ENCODE data around the gene FZD2. TPM values are rescaled to one million over a fixed set of nuclear protein-coding genes. Genes with fewer than 3 reads are reported as not detected.

Gene FZD2
- polyA plus RNA-seq, 2 of the 4 experiments (the other 2 are of a cell fraction), result 25.8 to 54.9 TPM

- TF ChIP-seq ELK1 (IDR thresholded peaks at IDR 0.05; ENCODE audit: low read depth, low read length) (no peak), EHMT2 (IDR thresholded peaks at IDR 0.05; ENCODE audit: low read depth) (no peak), POLR2A (IDR thresholded peaks at IDR 0.05; ENCODE audit: low read length) (no peak)
Observed at GRCh38 chr17:44555099-44555498, 2.2 kb upstream of the FZD2 start (continued).

GRCh38 chr17:44556166-44556831, 985 bp upstream of the FZD2 start:
- CTCF ChIA-PET, result interaction anchor here (0.7 to 6.4 kb wide), 10 partner anchors 9 to 81 kb away, joined by 3 to 81 read pairs (median 5); no protein-coding TSS in a partner anchor
- Histone ChIP-seq H3K4me1 (peaks cover 61% of the 10 kb centered on the region), H3K27ac (peak overlapping the region; percentile 94 to 95), H3K4me2 (peak overlapping the region; percentile 92), H3K9me3 (no peaks in the 10 kb centered on the region), H3K4me3 (peak overlapping the region; percentile 56)
- TF ChIP-seq POLR2A (IDR thresholded peaks at IDR 0.05; ENCODE audit: low read length), result peak; percentile 32; the same call in 1 of the 2 replicates
- TF ChIP-seq PHF8 (IDR thresholded peaks at IDR 0.05; ENCODE audit: borderline replicate concordance, low read depth), result no peak; the same call in 1 of the 2 replicates
- no peak for TF ChIP-seq FOSB (CRISPR knock-in tag; IDR thresholded peaks at IDR 0.05)
- no peak for TF ChIP-seq FOSL2 (IDR thresholded peaks at IDR 0.05)
- TF ChIP-seq FOSL2 (CRISPR knock-in tag; IDR thresholded peaks at IDR 0.05), result no peak
- no peak for TF ChIP-seq BHLHE40 (IDR thresholded peaks at IDR 0.05; ENCODE audit: low read depth, low read length)
- peak in 1 of 2 experiments; percentile 11; a peak in 1 of 5 replicates for TF ChIP-seq RAD21 (conservative IDR thresholded peaks at IDR 0.05 in 1 of 2, IDR thresholded peaks at IDR 0.05 in 1 of 2)
- no peak for TF ChIP-seq KDM1A (IDR thresholded peaks at IDR 0.05; ENCODE audit: low read depth)
- no peak for TF ChIP-seq RARB (CRISPR knock-in tag; IDR thresholded peaks at IDR 0.05)
- TF ChIP-seq HMGXB4 (CRISPR knock-in tag; IDR thresholded peaks at IDR 0.05; ENCODE audit: borderline replicate concordance), result no peak
- TF ChIP-seq RFX5 (IDR thresholded peaks at IDR 0.05), result no peak
- TF ChIP-seq ZNF302 (CRISPR knock-in tag; IDR thresholded peaks at IDR 0.05), result no peak
- TF ChIP-seq FOXS1 (CRISPR knock-in tag; IDR thresholded peaks at IDR 0.05), result no peak
- peak; percentile 94 for TF ChIP-seq MAX (IDR thresholded peaks at IDR 0.05)
- TF ChIP-seq ZC3H11A (IDR thresholded peaks at IDR 0.05), result no peak
- TF ChIP-seq MYC (IDR thresholded peaks at IDR 0.05; ENCODE audit: borderline replicate concordance, low read length), result no peak
- no peak for TF ChIP-seq CEBPB (IDR thresholded peaks at IDR 0.05)
- no peak for TF ChIP-seq SREBF2 (IDR thresholded peaks at IDR 0.05)
- no peak for TF ChIP-seq CHD4 (IDR thresholded peaks at IDR 0.05; ENCODE audit: borderline replicate concordance)
- no peak for TF ChIP-seq ZSCAN20 (CRISPR knock-in tag; IDR thresholded peaks at IDR 0.05)
- no peak for TF ChIP-seq JUN (IDR thresholded peaks at IDR 0.05)
- TF ChIP-seq ESRRA (IDR thresholded peaks at IDR 0.05; ENCODE audit: borderline replicate concordance, low read length), result no peak
- no peak for TF ChIP-seq HOXB13 (CRISPR knock-in tag; IDR thresholded peaks at IDR 0.05; ENCODE audit: low read depth)
- TF ChIP-seq JUNB (IDR thresholded peaks at IDR 0.05), result no peak
- no peak for TF ChIP-seq HDAC2 (IDR thresholded peaks at IDR 0.05)
- TF ChIP-seq GATA3 (IDR thresholded peaks at IDR 0.05; ENCODE audit: borderline replicate concordance), result peak; percentile 26; the same call in 1 of the 2 replicates
- TF ChIP-seq SMC3 (IDR thresholded peaks at IDR 0.05), result peak; percentile 10; the same call in 1 of the 3 replicates
- no peak for TF ChIP-seq POLR2AphosphoS2 (conservative IDR thresholded peaks at IDR 0.05; ENCODE audit: low read length)
- no peak for TF ChIP-seq PBX3 (IDR thresholded peaks at IDR 0.05)
- WGBS (ENCODE audit: missing lambda C conversion rate), result 2% methylated on average over 28 of the region's 28 CpGs
- DNase-seq (ENCODE audit: low read depth in 1 of 2, low spot score in 1 of 2) (peak; percentile 74 to 84), ATAC-seq (peak; percentile 55 to 74; a peak in 5 of 6 replicates), FAIRE-seq (no peak)
- POLR2A ChIA-PET, result interaction anchor here (0.7 to 5.0 kb wide), 17 partner anchors 11 to 370 kb away, joined by 3 to 110 read pairs (median 6); partner anchors contain the start of genes GPATCH8 and TMUB2

Data from A549 (cell line).